Raji (cell line): ENCODE data around the gene FAM170B.

Source experiments
- POLR2A ChIP-seq: IDR thresholded peaks from 2 replicates; pipeline ENCODE4 v1.6.1; 2011; ENCODE audit warnings: low read depth, low read length, control low read depth; ENCODE audit not compliant: insufficient read depth

FAM170B gene

GRCh38 chr10:49173201-49173772 is 39.5 kb upstream of the FAM170B start:
- no peak for TF ChIP-seq POLR2A

GRCh38 chr10:49172777-49173132 is 38.9 kb upstream of the FAM170B start:
- TF ChIP-seq POLR2A, result no peak

GRCh38 chr10:49172061-49172776 is 38.4 kb upstream of the FAM170B start:
- TF ChIP-seq POLR2A, result no peak

- no peak for TF ChIP-seq POLR2A
These were observed 37.7 kb upstream of the FAM170B start for GRCh38 chr10:49171326-49172060.

GRCh38 chr10:49170632-49171325 is 37.0 kb upstream of the FAM170B start:
- no peak for TF ChIP-seq POLR2A

GRCh38 chr10:49169776-49170175 is 36.0 kb upstream of the FAM170B start:
- TF ChIP-seq POLR2A, result no peak

GRCh38 chr10:49168831-49169500 is 35.1 kb upstream of the FAM170B start:
- no peak for TF ChIP-seq POLR2A

GRCh38 chr10:49168171-49168540 is 34.3 kb upstream of the FAM170B start:
- no peak for TF ChIP-seq POLR2A

- TF ChIP-seq POLR2A, result no peak
These were observed 33.8 kb upstream of the FAM170B start for GRCh38 chr10:49167425-49168170.

GRCh38 chr10:49166484-49167400 is 32.9 kb upstream of the FAM170B start:
- TF ChIP-seq POLR2A, result no peak

GRCh38 chr10:49165821-49166483 is 32.1 kb upstream of the FAM170B start:
- TF ChIP-seq POLR2A, result no peak

GRCh38 chr10:49165259-49165658 is 31.4 kb upstream of the FAM170B start:
- no peak for TF ChIP-seq POLR2A
